ENCODE data around the gene AP3B1. TPM values are rescaled to one million over a fixed set of nuclear protein-coding genes. Genes with fewer than 3 reads are reported as not detected.

AP3B1 gene
- total and polyA plus RNA-seq, 9 donors = 32.5 to 48.1 (median 36.8) TPM

- H3K9me3 ChIP-seq (replicated peaks; ENCODE audit: control insufficient read depth, low read depth, low read length) = no peaks in the 10 kb centered on the region
- 44% methylated on average over 1 of the region's 3 CpGs for WGBS (ENCODE audit: insufficient coverage)
Measured at GRCh38 chr5:77990020-77990419, 304.5 kb downstream of the AP3B1 start.

GRCh38 chr5:77987988-77988387, 306.5 kb downstream of the AP3B1 start:
- no peak for DNase-seq
- Histone ChIP-seq H3K27me3 (ENCODE audit: control insufficient read depth, insufficient read depth, low read length) (peaks cover 7% of the 10 kb centered on the region), H3K27ac (ENCODE audit: low read length) (no peak overlapping the region), H3K4me3 (ENCODE audit: low read length) (no peak overlapping the region), H3K4me1 (ENCODE audit: control insufficient read depth, insufficient read depth, low read length) (peaks cover 5% of the 10 kb centered on the region), H3K9me3 (replicated peaks; ENCODE audit: control insufficient read depth, low read depth, low read length) (no peaks in the 10 kb centered on the region), H3K36me3 (ENCODE audit: control insufficient read depth, insufficient read depth, low read length) (no peaks in the 10 kb centered on the region)
- 76% methylated on average over 17 of the region's 19 CpGs for WGBS (ENCODE audit: insufficient coverage)

More at GRCh38 chr5:77990020-77990419, 304.5 kb downstream of the AP3B1 start:
- Histone ChIP-seq H3K4me3 (ENCODE audit: low read length) (no peak overlapping the region), H3K27ac (ENCODE audit: low read length) (no peak overlapping the region), H3K36me3 (ENCODE audit: control insufficient read depth, insufficient read depth, low read length) (no peaks in the 10 kb centered on the region), H3K27me3 (ENCODE audit: control insufficient read depth, insufficient read depth, low read length) (no peaks in the 10 kb centered on the region), H3K4me1 (ENCODE audit: control insufficient read depth, insufficient read depth, low read length) (peaks cover 21% of the 10 kb centered on the region)
- DNase-seq = no peak

DNA sequence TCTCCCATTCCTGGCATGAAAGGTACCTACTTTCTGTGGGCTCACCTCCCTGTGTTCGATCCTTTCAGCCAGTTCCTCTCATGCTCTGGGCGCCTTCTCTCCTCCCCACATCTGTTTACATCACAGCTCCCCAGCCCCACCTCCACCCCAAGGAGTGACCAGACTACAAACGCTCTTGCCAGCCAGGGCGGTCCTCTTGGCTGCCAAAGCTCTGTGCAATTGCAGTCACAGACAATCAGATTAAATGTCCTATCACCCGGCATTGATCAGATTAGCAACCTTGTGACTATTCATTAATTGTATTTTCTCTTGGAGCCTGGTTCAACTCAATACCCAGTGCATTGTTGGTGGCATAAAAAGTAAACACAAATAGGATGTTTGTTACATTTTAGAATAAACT, 307.2 kb downstream of the AP3B1 start:
- peaks cover 7% of the 10 kb centered on the region for H3K27me3 ChIP-seq (ENCODE audit: control insufficient read depth, insufficient read depth, low read length)
- no peaks in the 10 kb centered on the region for H3K4me1 ChIP-seq (ENCODE audit: control insufficient read depth, insufficient read depth, low read length)
- no peak for DNase-seq
- no peaks in the 10 kb centered on the region for H3K9me3 ChIP-seq (replicated peaks; ENCODE audit: control insufficient read depth, low read depth, low read length)
- WGBS (ENCODE audit: insufficient coverage) = 50% methylated on average over 3 of the region's 5 CpGs
- H3K4me3 ChIP-seq (ENCODE audit: low read length) = no peak overlapping the region
- H3K27ac ChIP-seq (ENCODE audit: low read length) = no peak overlapping the region
- H3K36me3 ChIP-seq (ENCODE audit: control insufficient read depth, insufficient read depth, low read length) = no peaks in the 10 kb centered on the region

DNA sequence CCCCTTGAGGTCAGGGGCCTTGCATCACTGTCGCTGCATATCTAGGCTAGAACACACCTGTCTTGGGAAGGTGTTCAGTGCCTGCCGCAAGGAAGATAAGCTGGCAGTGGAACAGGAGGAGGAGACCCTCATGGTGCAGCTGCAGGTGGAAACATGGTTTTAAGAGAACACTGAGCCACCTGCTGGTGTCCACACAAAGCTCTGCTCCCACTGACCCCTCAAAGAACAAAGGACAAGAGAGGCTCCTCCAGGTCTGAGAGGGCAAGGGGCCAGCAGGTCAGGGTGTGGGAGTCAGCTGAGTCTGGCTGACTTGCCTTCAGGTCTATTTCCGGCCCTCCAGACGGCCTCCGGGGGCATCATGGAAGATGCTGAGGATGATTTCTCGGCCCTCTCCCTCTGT, 308.2 kb downstream of the AP3B1 start:
- no peaks in the 10 kb centered on the region for H3K36me3 ChIP-seq (ENCODE audit: control insufficient read depth, insufficient read depth, low read length)
- WGBS (ENCODE audit: insufficient coverage) = 87% methylated on average over 5 of the region's 6 CpGs
- no peaks in the 10 kb centered on the region for H3K4me1 ChIP-seq (ENCODE audit: control insufficient read depth, insufficient read depth, low read length)
- H3K4me3 ChIP-seq (ENCODE audit: low read length) = no peak overlapping the region
- H3K27me3 ChIP-seq (ENCODE audit: control insufficient read depth, insufficient read depth, low read length) = peaks cover 13% of the 10 kb centered on the region
- H3K27ac ChIP-seq (ENCODE audit: low read length) = no peak overlapping the region
- DNase-seq = no peak
- H3K9me3 ChIP-seq (replicated peaks; ENCODE audit: control insufficient read depth, low read depth, low read length) = no peaks in the 10 kb centered on the region

DNA sequence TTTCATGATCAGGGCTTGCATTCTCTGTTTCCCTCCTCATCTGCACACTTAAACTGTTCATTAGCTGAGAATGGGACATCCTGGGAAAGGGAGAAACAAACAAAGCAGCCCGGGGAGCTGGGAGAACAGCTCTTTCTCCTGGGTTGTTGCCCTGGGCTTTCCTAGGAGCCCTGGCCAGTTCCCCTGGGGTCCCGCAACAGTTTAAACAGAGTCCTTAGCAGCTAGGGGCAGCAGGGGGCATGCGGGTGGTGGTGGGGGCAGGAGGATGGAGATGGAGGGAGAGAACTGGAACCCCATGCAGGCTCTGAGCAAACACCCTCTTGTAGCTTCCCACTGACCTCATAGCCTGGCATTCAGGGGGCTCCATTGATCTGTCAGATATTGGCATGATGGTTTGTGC, 309.3 kb downstream of the AP3B1 start:
- no CpG with 5 or more reads among the region's 3 CpGs for WGBS (ENCODE audit: insufficient coverage)
- no peak overlapping the region for H3K27ac ChIP-seq (ENCODE audit: low read length)
- no peak overlapping the region for H3K4me3 ChIP-seq (ENCODE audit: low read length)
- H3K9me3 ChIP-seq (replicated peaks; ENCODE audit: control insufficient read depth, low read depth, low read length) = no peaks in the 10 kb centered on the region
- no peaks in the 10 kb centered on the region for H3K36me3 ChIP-seq (ENCODE audit: control insufficient read depth, insufficient read depth, low read length)
- no peak for DNase-seq
- H3K27me3 ChIP-seq (ENCODE audit: control insufficient read depth, insufficient read depth, low read length) = peaks cover 13% of the 10 kb centered on the region
- no peaks in the 10 kb centered on the region for H3K4me1 ChIP-seq (ENCODE audit: control insufficient read depth, insufficient read depth, low read length)

DNA sequence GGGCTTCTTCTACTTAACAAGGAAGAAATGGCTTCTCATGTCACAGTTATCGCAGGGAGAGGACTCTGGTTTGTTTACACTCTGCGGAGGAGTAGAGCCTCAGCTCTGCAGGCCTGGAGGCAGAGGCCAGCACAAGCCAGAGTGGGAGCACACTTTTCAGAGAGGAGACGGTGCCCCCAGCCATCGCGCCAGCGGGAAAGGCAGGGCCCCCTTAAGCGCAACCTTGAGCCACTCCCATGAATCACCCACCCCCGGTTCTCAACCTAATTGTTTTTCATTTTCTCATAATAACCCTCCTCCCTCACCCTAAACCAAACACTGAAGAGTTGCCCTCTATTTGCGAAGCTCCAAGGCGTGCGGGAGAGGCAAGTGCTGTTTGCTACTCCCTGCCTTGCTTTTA, 309.9 kb downstream of the AP3B1 start:
- no peaks in the 10 kb centered on the region for H3K4me1 ChIP-seq (ENCODE audit: control insufficient read depth, insufficient read depth, low read length)
- no peak overlapping the region for H3K4me3 ChIP-seq (ENCODE audit: low read length)
- no peak overlapping the region for H3K27ac ChIP-seq (ENCODE audit: low read length)
- no peak for DNase-seq
- no peaks in the 10 kb centered on the region for H3K36me3 ChIP-seq (ENCODE audit: control insufficient read depth, insufficient read depth, low read length)
- peaks cover 15% of the 10 kb centered on the region for H3K27me3 ChIP-seq (ENCODE audit: control insufficient read depth, insufficient read depth, low read length)
- WGBS (ENCODE audit: insufficient coverage) = 34% methylated on average over 5 of the region's 11 CpGs
- no peaks in the 10 kb centered on the region for H3K9me3 ChIP-seq (replicated peaks; ENCODE audit: control insufficient read depth, low read depth, low read length)

- no peaks in the 10 kb centered on the region for H3K4me1 ChIP-seq (ENCODE audit: control insufficient read depth, insufficient read depth, low read length)
- H3K4me3 ChIP-seq (ENCODE audit: low read length) = no peak overlapping the region
- no peaks in the 10 kb centered on the region for H3K9me3 ChIP-seq (replicated peaks; ENCODE audit: control insufficient read depth, low read depth, low read length)
- H3K27ac ChIP-seq (ENCODE audit: low read length) = no peak overlapping the region
- H3K27me3 ChIP-seq (ENCODE audit: control insufficient read depth, insufficient read depth, low read length) = peaks cover 15% of the 10 kb centered on the region
- no CpG with 5 or more reads among the region's 5 CpGs for WGBS (ENCODE audit: insufficient coverage)
- no peak for DNase-seq
- H3K36me3 ChIP-seq (ENCODE audit: control insufficient read depth, insufficient read depth, low read length) = no peaks in the 10 kb centered on the region
Measured at GRCh38 chr5:77983482-77984199, 310.9 kb downstream of the AP3B1 start.

- no peaks in the 10 kb centered on the region for H3K36me3 ChIP-seq (ENCODE audit: control insufficient read depth, insufficient read depth, low read length)
- H3K4me3 ChIP-seq (ENCODE audit: low read length) = no peak overlapping the region
- H3K27me3 ChIP-seq (ENCODE audit: control insufficient read depth, insufficient read depth, low read length) = peaks cover 17% of the 10 kb centered on the region
- no peaks in the 10 kb centered on the region for H3K9me3 ChIP-seq (replicated peaks; ENCODE audit: control insufficient read depth, low read depth, low read length)
- no peaks in the 10 kb centered on the region for H3K4me1 ChIP-seq (ENCODE audit: control insufficient read depth, insufficient read depth, low read length)
- WGBS (ENCODE audit: insufficient coverage) = 78% methylated on average over 3 of the region's 3 CpGs
- no peak overlapping the region for H3K27ac ChIP-seq (ENCODE audit: low read length)
- DNase-seq = no peak
Measured at GRCh38 chr5:77981820-77982219, 312.7 kb downstream of the AP3B1 start.

GRCh38 chr5:77974576-77974975, 319.9 kb downstream of the AP3B1 start:
- H3K27me3 ChIP-seq (ENCODE audit: control insufficient read depth, insufficient read depth, low read length) = peaks cover 39% of the 10 kb centered on the region
- no peak overlapping the region for H3K27ac ChIP-seq (ENCODE audit: low read length)

GRCh38 chr5:77973253-77973609, 321.3 kb downstream of the AP3B1 start:
- H3K27me3 ChIP-seq (ENCODE audit: control insufficient read depth, insufficient read depth, low read length) = peaks cover 39% of the 10 kb centered on the region

More at GRCh38 chr5:77974576-77974975, 319.9 kb downstream of the AP3B1 start:
- DNase-seq = no peak
- Histone ChIP-seq H3K36me3 (ENCODE audit: control insufficient read depth, insufficient read depth, low read length) (no peaks in the 10 kb centered on the region), H3K9me3 (replicated peaks; ENCODE audit: control insufficient read depth, low read depth, low read length) (no peaks in the 10 kb centered on the region), H3K4me1 (ENCODE audit: control insufficient read depth, insufficient read depth, low read length) (peaks cover 18% of the 10 kb centered on the region), H3K4me3 (ENCODE audit: low read length) (no peak overlapping the region)

More at GRCh38 chr5:77973253-77973609, 321.3 kb downstream of the AP3B1 start:
- H3K36me3 ChIP-seq (ENCODE audit: control insufficient read depth, insufficient read depth, low read length) = no peaks in the 10 kb centered on the region
- H3K9me3 ChIP-seq (replicated peaks; ENCODE audit: control insufficient read depth, low read depth, low read length) = no peaks in the 10 kb centered on the region
- H3K4me1 ChIP-seq (ENCODE audit: control insufficient read depth, insufficient read depth, low read length) = peaks cover 18% of the 10 kb centered on the region
- WGBS (ENCODE audit: insufficient coverage) = 2% methylated on average over 18 of the region's 19 CpGs
- no peak overlapping the region for H3K4me3 ChIP-seq (ENCODE audit: low read length)
- no peak overlapping the region for H3K27ac ChIP-seq (ENCODE audit: low read length)
- DNase-seq = no peak
